Bronchial epithelial cell (primary cell): Measurements from ENCODE around the gene FPR3. TPM values are rescaled to one million over a fixed set of nuclear protein-coding genes. Genes with fewer than 3 reads are reported as not detected.

ENCODE experiments used
- DNase-seq: peaks from one replicate; pipeline ENCODE4 v3.0.0-alpha.2; 2010; ENCODE audit warnings: low read depth
- FAIRE-seq: peaks from 2 replicates; lab custom pipeline; 2011; peaks lifted over from hg19 to GRCh38; lab: Jason Lieb, UNC
- H3K27me3 ChIP-seq: 2 replicates; pipeline ENCODE4 v1.5.1; 2011; ENCODE audit warnings: low read length; ENCODE audit not compliant: control insufficient read depth, insufficient read depth
- H3K36me3 ChIP-seq: 2 replicates; pipeline ENCODE4 v1.5.1; 2011; ENCODE audit warnings: low read length; ENCODE audit not compliant: control insufficient read depth, insufficient read depth
- H3K4me3 ChIP-seq: 2 replicates; pipeline ENCODE4 v1.5.1; 2011; ENCODE audit warnings: mild to moderate bottlenecking, low read depth, low read length, control low read depth
- CTCF ChIP-seq: IDR thresholded peaks from 2 replicates; pipeline ENCODE4 v1.5.1; 2011; ENCODE audit warnings: mild to moderate bottlenecking, moderate library complexity, low read length, control low read depth, inconsistent platforms; ENCODE audit not compliant: insufficient read depth, severe bottlenecking
- total RNA-seq: library from RNA; depleted of rRNA; stranded (reverse); fragments of >200 nt; gene quantifications from 2 replicates; pipeline ENCODE4 v1.2.1, GENCODE V29; 2014

FPR3 gene
- total RNA-seq, 1 donor from 2014 or later, result not detected

GRCh38 chr19:51811344-51811743 lies 16.4 kb downstream of the FPR3 start:
- DNase-seq, result no peak
- no peak for FAIRE-seq
- H3K36me3 ChIP-seq, result no peaks in the 10 kb centered on the region
- no peak for TF ChIP-seq CTCF
- H3K4me3 ChIP-seq, result no peak overlapping the region
- no peaks in the 10 kb centered on the region for H3K27me3 ChIP-seq

GRCh38 chr19:51815043-51815442 lies 20.1 kb downstream of the FPR3 start:
- Histone ChIP-seq H3K36me3 (no peaks in the 10 kb centered on the region), H3K27me3 (no peaks in the 10 kb centered on the region), H3K4me3 (no peak overlapping the region)
- FAIRE-seq (no peak), DNase-seq (no peak)
- TF ChIP-seq CTCF, result no peak

GRCh38 chr19:51816711-51817110 lies 21.8 kb downstream of the FPR3 start:
- Histone ChIP-seq H3K27me3 (no peaks in the 10 kb centered on the region), H3K4me3 (no peak overlapping the region), H3K36me3 (no peaks in the 10 kb centered on the region)
- FAIRE-seq (no peak), DNase-seq (no peak)
- TF ChIP-seq CTCF, result no peak

- DNase-seq (no peak), FAIRE-seq (no peak)
- Histone ChIP-seq H3K27me3 (no peaks in the 10 kb centered on the region), H3K36me3 (no peaks in the 10 kb centered on the region), H3K4me3 (no peak overlapping the region)
- TF ChIP-seq CTCF, result no peak
Measured at GRCh38 chr19:51820011-51820410, 25.1 kb downstream of the FPR3 start.

GRCh38 chr19:51820831-51821446 lies 26.0 kb downstream of the FPR3 start:
- Histone ChIP-seq H3K27me3 (no peaks in the 10 kb centered on the region), H3K36me3 (no peaks in the 10 kb centered on the region), H3K4me3 (no peak overlapping the region)
- FAIRE-seq (no peak), DNase-seq (no peak)
- no peak for TF ChIP-seq CTCF

- DNase-seq, result no peak
- FAIRE-seq, result no peak
- Histone ChIP-seq H3K27me3 (no peaks in the 10 kb centered on the region), H3K36me3 (no peaks in the 10 kb centered on the region), H3K4me3 (no peak overlapping the region)
- TF ChIP-seq CTCF, result no peak
Measured at GRCh38 chr19:51821456-51821855, 26.5 kb downstream of the FPR3 start.
